Activated CD8-positive, alpha-beta memory T cell treated with anti-CD3 and anti-CD28 coated beads for 1 hour (primary cell): ENCODE data around the gene C1QL3.

ENCODE experiments used
- DNase-seq, 2 donors: peaks; one replicate each; pipeline ENCODE4 v3.0.0-alpha.2; 2020; ENCODE audit warnings: low read depth in 1 of 2; ENCODE audit errors: extremely low read depth in 1 of 2

Gene C1QL3

GRCh38 chr10:16497911-16498310 lies 23.8 kb downstream of the C1QL3 start:
- no peak for DNase-seq

- DNase-seq = no peak
Observed at GRCh38 chr10:16493884-16494536, 27.7 kb downstream of the C1QL3 start.

GRCh38 chr10:16491933-16492332 lies 29.7 kb downstream of the C1QL3 start:
- DNase-seq = no peak

GRCh38 chr10:16490511-16490910 lies 31.2 kb downstream of the C1QL3 start:
- no peak for DNase-seq

- no peak for DNase-seq
Observed at GRCh38 chr10:16483241-16483917, 38.3 kb downstream of the C1QL3 start.

- no peak for DNase-seq
Observed at GRCh38 chr10:16481052-16481728, 40.5 kb downstream of the C1QL3 start.

GRCh38 chr10:16478801-16479200 lies 42.9 kb downstream of the C1QL3 start:
- DNase-seq = no peak

- DNase-seq = no peak
Observed at GRCh38 chr10:16477757-16478156, 43.9 kb downstream of the C1QL3 start.

GRCh38 chr10:16472828-16473227 lies 48.9 kb downstream of the C1QL3 start:
- no peak for DNase-seq

- no peak for DNase-seq
Observed at GRCh38 chr10:16470747-16471146, 50.9 kb downstream of the C1QL3 start.

- DNase-seq = no peak
Observed at GRCh38 chr10:16466001-16466400, 55.7 kb downstream of the C1QL3 start.
